HUES6 (cell line): ENCODE data around the gene CEP131.
"Not testable (repeated sequence)": the region's sequence is repeated elsewhere in the genome, so short reads cannot be mapped to it uniquely, and the experiment has no call there.

Source experiments
- H3K27ac ChIP-seq: 2 replicates; pipeline ENCODE4 v1.7.0; 2013; ENCODE audit warnings: low read depth, mild to moderate bottlenecking, low read length, inconsistent platforms
- H3K27me3 ChIP-seq: 2 replicates; pipeline ENCODE4 v1.6.1; 2013; ENCODE audit warnings: low read length; ENCODE audit not compliant: control insufficient read depth, insufficient read depth
- H3K36me3 ChIP-seq: 2 replicates; pipeline ENCODE4 v1.6.1; 2013; ENCODE audit warnings: low read length; ENCODE audit not compliant: control insufficient read depth, insufficient read depth
- H3K4me1 ChIP-seq: 2 replicates; pipeline ENCODE4 v1.6.1; 2013; ENCODE audit warnings: low read length; ENCODE audit not compliant: control insufficient read depth, insufficient read depth
- H3K4me3 ChIP-seq: 2 replicates; pipeline ENCODE4 v1.5.1; 2013; ENCODE audit warnings: low read depth, low read length
- H3K9ac ChIP-seq: one replicate; pipeline ENCODE4 v1.6.1; 2013; ENCODE audit warnings: mild to moderate bottlenecking, low read length
- H3K9me3 ChIP-seq: 2 replicates; pipeline ENCODE4 v1.6.1; 2013; ENCODE audit warnings: low read depth, low read length; ENCODE audit not compliant: control insufficient read depth, insufficient read depth

The CEP131 gene

DNA sequence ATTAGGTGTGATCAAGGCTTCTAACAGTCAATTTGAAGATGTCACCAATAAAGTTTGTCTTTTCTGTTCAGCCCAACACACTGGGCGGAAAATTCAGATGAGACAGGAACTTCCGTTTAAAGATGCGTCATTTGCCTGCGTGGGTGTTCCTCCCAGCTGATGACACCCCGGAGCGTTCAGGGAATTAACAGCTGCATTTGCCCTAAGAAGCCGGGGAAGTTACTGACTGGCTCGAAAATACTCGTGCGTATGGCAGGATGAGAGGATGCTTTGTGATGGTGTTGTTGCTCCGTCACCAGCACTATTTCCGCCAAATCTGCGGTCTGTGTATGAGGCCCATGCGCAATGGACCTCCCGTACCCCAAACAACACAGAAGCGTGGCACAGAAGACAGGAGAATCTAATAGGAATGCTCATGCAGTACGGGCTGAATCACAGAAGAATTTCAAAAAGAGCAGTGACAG is 69.4 kb downstream of the CEP131 start:
- no peak overlapping the region for H3K9ac ChIP-seq
- H3K4me3 ChIP-seq, result no peak overlapping the region
- H3K36me3 ChIP-seq, result no peaks in the 10 kb centered on the region
- H3K27me3 ChIP-seq, result no peaks in the 10 kb centered on the region
- no peaks in the 10 kb centered on the region for H3K9me3 ChIP-seq
- no peak overlapping the region for H3K27ac ChIP-seq
- no peaks in the 10 kb centered on the region for H3K4me1 ChIP-seq

GRCh38 chr17:81152288-81152828 is 70.4 kb downstream of the CEP131 start:
- no peaks in the 10 kb centered on the region for H3K9me3 ChIP-seq
- no peaks in the 10 kb centered on the region for H3K4me1 ChIP-seq
- H3K4me3 ChIP-seq, result no peak overlapping the region
- no peaks in the 10 kb centered on the region for H3K27me3 ChIP-seq
- H3K27ac ChIP-seq, result no peak overlapping the region
- no peaks in the 10 kb centered on the region for H3K36me3 ChIP-seq
- no peak overlapping the region for H3K9ac ChIP-seq

DNA sequence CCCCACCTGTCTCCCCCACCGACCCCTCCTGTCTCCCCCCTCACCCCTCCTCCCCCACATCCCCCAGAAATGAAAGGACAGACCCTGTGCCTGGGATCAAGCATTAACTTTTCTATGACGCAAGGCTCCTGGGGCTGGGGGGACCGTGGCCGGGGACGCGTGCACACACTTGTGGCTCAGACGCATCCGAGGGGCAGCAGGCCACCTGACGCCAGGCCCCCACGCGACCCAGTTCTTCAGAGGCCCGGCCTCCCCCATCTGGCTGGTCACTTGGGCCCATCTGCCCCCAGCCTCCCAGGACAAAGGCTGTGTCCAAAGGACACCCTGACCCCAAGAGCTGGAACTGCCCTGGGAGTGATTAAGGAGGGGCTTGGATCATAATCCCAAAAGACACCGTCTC is 71.5 kb downstream of the CEP131 start:
- Histone ChIP-seq H3K4me1 (no peaks in the 10 kb centered on the region), H3K9ac (no peak overlapping the region), H3K36me3 (no peaks in the 10 kb centered on the region), H3K27ac (no peak overlapping the region), H3K4me3 (no peak overlapping the region), H3K27me3 (no peaks in the 10 kb centered on the region), H3K9me3 (no peaks in the 10 kb centered on the region)

DNA sequence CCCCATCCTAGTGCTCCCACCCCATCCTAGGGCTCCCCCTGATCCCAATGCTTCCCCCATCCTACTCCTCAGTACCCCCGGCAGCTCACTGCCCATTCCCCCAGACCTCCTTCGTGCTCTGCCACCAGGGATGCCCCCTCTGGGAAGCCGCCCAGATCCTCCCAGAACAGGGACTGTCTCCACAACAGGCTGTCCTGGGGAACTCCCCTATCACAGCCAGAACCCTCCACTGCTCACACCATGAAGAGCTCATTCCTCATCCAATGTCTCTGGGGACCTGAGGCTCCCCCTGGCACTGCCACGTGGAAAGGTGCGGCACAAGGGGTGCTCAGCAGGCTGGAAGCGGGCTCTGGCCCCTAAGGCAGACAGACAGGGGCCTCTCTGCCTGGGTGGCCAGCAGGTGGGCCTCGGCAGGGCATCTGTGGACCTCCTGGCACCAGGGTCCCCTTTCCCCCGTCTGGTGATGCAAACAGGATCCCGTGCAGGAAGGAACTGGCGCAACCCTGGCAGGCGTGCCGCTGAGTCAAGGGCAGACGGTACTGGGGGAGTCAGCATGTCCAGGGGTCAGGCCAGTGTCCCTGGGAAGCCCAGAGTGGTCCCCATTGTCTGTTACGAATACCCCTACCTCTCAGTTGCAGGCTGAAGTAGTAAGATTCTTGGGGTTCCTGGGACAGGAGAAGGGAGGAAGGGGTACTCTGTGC is 72.2 kb downstream of the CEP131 start:
- Histone ChIP-seq H3K27me3 (no peaks in the 10 kb centered on the region), H3K4me3 (no peak overlapping the region), H3K36me3 (no peaks in the 10 kb centered on the region), H3K27ac (no peak overlapping the region), H3K9me3 (no peaks in the 10 kb centered on the region), H3K4me1 (no peaks in the 10 kb centered on the region), H3K9ac (no peak overlapping the region)

DNA sequence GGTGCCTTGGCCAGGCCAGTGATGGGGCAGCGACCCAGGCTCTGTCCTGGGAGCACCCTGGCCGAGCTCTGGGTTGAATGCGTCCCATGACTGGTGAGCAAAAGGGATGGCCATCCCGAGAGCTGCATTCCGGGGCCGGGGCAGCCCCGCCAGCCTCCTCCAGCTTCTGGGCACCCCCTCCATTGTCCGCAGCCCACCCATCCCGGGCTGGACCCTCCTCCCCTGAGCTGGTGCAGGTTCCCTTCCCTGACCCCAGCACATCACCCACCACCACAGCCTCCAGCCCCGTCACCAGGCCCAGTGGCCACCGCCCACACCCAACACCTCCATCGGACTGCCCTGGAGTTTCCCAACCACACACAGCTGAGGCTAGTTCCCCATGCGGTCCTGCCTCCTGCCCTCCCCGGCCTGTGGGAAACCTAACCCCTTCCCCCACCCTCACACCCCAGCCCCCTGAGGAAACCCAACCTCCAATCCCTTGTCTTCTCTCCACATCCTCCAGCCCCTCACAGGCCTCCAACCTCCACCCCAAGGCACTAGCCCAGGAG is 73.7 kb downstream of the CEP131 start:
- H3K27ac ChIP-seq, result no peak overlapping the region
- no peaks in the 10 kb centered on the region for H3K9me3 ChIP-seq
- H3K9ac ChIP-seq, result no peak overlapping the region
- no peaks in the 10 kb centered on the region for H3K27me3 ChIP-seq
- H3K4me1 ChIP-seq, result no peaks in the 10 kb centered on the region
- no peak overlapping the region for H3K4me3 ChIP-seq
- no peaks in the 10 kb centered on the region for H3K36me3 ChIP-seq

GRCh38 chr17:81148571-81148970 is 74.2 kb downstream of the CEP131 start:
- Histone ChIP-seq H3K27me3 (no peaks in the 10 kb centered on the region), H3K9ac (no peak overlapping the region), H3K4me1 (no peaks in the 10 kb centered on the region), H3K4me3 (no peak overlapping the region), H3K9me3 (no peaks in the 10 kb centered on the region), H3K36me3 (no peaks in the 10 kb centered on the region), H3K27ac (no peak overlapping the region)

DNA sequence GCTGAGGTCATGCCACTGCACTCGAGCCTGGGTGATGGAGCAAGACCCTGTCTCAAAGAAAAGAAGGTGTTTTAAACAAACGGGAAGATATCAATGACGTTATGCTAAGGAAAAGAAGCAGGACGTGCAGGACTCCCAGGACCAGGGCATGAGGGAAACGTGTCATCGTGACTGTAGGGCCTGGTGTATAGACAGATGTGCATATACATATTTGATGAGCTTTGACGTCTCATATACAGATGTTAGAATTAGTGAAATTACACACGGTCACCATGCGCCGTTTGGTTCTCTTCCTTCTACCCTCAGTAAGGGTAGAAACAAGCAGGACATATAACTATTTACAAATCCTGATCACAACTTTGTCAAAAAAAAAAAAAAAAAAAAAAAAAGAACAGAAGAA is 75.1 kb downstream of the CEP131 start:
- H3K36me3 ChIP-seq, result no peaks in the 10 kb centered on the region
- H3K9ac ChIP-seq, result no peak overlapping the region
- H3K4me3 ChIP-seq, result no peak overlapping the region
- no peaks in the 10 kb centered on the region for H3K4me1 ChIP-seq
- no peaks in the 10 kb centered on the region for H3K9me3 ChIP-seq
- no peaks in the 10 kb centered on the region for H3K27me3 ChIP-seq
- H3K27ac ChIP-seq, result no peak overlapping the region

DNA sequence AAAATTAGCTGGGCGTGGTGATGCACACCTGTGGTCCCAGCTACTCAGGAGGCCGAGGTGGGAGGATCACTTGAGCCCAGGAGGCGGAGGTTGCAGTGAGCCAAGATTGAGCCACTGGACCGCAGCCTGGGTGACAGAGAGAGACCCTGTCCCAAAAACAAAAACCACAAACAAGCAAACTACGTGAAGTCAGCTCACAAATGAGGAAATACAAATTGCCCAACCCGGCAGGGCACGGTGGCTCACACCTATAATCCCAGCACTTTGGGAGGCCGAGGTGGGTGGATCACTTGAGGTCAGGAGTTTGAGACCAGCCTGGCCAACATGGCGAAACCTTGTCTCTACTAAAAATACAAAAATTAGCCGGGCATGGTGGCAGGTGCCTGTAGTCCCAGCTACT is 76.6 kb downstream of the CEP131 start:
- H3K4me3 ChIP-seq, H3K9me3 ChIP-seq, H3K9ac ChIP-seq, H3K27me3 ChIP-seq, H3K27ac ChIP-seq, H3K36me3 ChIP-seq, H3K4me1 ChIP-seq: not testable (repeated sequence)

DNA sequence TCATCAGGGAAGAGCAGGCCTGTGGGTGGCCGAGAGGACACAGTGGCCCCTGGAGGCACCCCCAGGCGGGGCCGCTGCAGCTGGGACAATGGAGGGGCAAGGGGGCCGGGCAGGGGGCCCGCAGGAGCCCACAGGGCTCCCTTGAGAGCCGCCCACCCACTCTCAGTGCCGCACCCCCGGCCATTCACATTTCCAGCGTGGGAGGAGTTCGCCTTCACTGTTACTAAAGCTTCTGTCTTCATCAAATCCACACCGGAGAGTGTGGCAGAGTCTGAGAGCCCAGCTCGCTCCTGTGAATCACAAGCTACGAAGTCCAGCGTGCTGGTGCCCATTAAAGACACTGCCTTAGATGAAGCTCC is 78.4 kb downstream of the CEP131 start:
- no peaks in the 10 kb centered on the region for H3K27me3 ChIP-seq
- no peak overlapping the region for H3K4me3 ChIP-seq
- no peak overlapping the region for H3K27ac ChIP-seq
- H3K9me3 ChIP-seq, result no peaks in the 10 kb centered on the region
- H3K36me3 ChIP-seq, result no peaks in the 10 kb centered on the region
- no peaks in the 10 kb centered on the region for H3K4me1 ChIP-seq
- H3K9ac ChIP-seq, result no peak overlapping the region

GRCh38 chr17:81143717-81144422 is 78.9 kb downstream of the CEP131 start:
- Histone ChIP-seq H3K9me3 (no peaks in the 10 kb centered on the region; the same call in 1 of the 2 replicates), H3K27me3 (no peaks in the 10 kb centered on the region), H3K4me1 (no peaks in the 10 kb centered on the region), H3K27ac (no peak overlapping the region), H3K9ac (no peak overlapping the region), H3K4me3 (no peak overlapping the region), H3K36me3 (no peaks in the 10 kb centered on the region)

DNA sequence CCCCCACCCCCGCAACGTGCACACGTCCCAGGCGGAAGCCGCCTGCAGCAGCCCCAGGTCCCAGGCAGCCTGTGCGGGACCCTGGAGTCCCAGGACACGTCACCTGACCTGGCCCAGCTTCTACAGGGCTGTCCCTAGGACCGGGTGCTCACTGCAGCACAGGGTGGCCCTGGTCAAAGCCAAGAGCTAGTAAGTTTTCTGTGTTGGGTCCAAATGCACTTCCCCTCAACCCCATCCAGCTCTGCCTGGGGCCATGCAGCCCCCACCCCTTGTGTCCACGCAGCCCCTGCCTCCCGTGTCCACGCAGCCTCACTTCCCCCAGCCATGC is 79.6 kb downstream of the CEP131 start:
- no peaks in the 10 kb centered on the region for H3K36me3 ChIP-seq
- H3K27me3 ChIP-seq, result no peaks in the 10 kb centered on the region
- H3K4me1 ChIP-seq, result no peaks in the 10 kb centered on the region
- no peak overlapping the region for H3K4me3 ChIP-seq
- no peak overlapping the region for H3K27ac ChIP-seq
- H3K9me3 ChIP-seq, result no peaks in the 10 kb centered on the region; the same call in 1 of the 2 replicates
- H3K9ac ChIP-seq, result no peak overlapping the region
